ENCODE data around the gene SSTR3. TPM values are rescaled to one million over a fixed set of nuclear protein-coding genes. Genes with fewer than 3 reads are reported as not detected.

Gene SSTR3
- total and polyA plus RNA-seq, 2 of the 13 experiments (the other 11 are each of a cell fraction or from before 2014, with no cell fraction given): 0.08 to 0.64 TPM

DNA sequence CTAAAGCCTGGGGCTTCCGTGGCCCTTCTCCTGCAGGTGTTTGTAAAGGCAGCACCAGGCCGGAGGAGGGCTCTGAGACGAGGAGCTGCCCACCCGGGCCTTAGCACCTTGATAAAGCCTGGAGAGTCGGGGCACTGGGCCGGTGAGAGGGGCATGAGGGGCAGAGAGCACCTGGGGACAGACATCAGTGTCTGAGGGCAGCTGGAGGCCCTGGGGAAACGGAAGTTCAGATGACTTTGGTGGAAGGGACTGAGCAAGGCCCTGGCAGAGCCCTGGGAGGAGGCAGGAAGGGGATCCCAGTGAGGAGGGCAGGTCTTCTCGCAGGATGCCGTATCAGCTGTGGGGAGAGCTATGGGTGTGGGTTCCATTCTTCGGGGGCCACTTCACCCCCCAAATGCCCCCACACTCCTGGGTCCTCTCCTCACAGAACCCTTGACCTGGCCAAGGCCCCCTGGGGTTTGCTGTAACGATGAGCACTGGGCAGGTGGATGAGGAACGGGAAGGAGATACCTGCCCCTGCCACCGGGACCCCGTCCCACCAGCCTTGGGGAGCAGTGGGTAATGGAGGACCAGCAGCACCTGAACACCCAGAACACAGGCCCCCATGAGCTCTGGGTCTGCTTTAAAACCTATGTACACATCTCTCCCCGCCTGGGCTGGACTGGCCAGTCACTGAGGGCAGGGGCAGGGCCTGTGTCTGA is 31.6 kb downstream of the SSTR3 start:
- TF ChIP-seq, protein P1, sequence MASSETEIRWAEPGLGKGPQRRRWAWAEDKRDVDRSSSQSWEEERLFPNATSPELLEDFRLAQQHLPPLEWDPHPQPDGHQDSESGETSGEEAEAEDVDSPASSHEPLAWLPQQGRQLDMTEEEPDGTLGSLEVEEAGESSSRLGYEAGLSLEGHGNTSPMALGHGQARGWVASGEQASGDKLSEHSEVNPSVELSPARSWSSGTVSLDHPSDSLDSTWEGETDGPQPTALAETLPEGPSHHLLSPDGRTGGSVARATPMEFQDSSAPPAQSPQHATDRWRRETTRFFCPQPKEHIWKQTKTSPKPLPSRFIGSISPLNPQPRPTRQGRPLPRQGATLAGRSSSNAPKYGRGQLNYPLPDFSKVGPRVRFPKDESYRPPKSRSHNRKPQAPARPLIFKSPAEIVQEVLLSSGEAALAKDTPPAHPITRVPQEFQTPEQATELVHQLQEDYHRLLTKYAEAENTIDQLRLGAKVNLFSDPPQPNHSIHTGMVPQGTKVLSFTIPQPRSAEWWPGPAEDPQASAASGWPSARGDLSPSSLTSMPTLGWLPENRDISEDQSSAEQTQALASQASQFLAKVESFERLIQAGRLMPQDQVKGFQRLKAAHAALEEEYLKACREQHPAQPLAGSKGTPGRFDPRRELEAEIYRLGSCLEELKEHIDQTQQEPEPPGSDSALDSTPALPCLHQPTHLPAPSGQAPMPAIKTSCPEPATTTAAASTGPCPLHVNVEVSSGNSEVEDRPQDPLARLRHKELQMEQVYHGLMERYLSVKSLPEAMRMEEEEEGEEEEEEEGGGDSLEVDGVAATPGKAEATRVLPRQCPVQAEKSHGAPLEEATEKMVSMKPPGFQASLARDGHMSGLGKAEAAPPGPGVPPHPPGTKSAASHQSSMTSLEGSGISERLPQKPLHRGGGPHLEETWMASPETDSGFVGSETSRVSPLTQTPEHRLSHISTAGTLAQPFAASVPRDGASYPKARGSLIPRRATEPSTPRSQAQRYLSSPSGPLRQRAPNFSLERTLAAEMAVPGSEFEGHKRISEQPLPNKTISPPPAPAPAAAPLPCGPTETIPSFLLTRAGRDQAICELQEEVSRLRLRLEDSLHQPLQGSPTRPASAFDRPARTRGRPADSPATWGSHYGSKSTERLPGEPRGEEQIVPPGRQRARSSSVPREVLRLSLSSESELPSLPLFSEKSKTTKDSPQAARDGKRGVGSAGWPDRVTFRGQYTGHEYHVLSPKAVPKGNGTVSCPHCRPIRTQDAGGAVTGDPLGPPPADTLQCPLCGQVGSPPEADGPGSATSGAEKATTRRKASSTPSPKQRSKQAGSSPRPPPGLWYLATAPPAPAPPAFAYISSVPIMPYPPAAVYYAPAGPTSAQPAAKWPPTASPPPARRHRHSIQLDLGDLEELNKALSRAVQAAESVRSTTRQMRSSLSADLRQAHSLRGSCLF (CRISPR knock-in tag; IDR thresholded peaks at IDR 0.05; ENCODE audit: borderline replicate concordance): no peak
- TF ChIP-seq ZNF780A (CRISPR knock-in tag; IDR thresholded peaks at IDR 0.05): no peak
- no peak overlapping the region for H2AFZ ChIP-seq (ENCODE audit: low read length)
- no peak for ATAC-seq
- no peak overlapping the region for H3K27ac ChIP-seq (ENCODE audit: extremely low read length, insufficient read depth, low read length)
- ChIA-PET POLR2A (no interaction called here), CTCF (ENCODE audit: low intra/inter-chr PET ratio, low total read pairs) (no interaction called here)
- WGBS (ENCODE audit: low lambda C conversion rate): 51% methylated on average over 8 of the region's 15 CpGs
- no peaks in the 10 kb centered on the region for H3K79me2 ChIP-seq (ENCODE audit: insufficient read depth, low read length)
- no peak for FAIRE-seq
- intact Hi-C loops (cut with micrococcal nuclease; ENCODE audit: unreplicated experiment): no loop called here
- no peak overlapping the region for H3K4me3 ChIP-seq (replicated peaks in 1 of 3; ENCODE audit: insufficient read depth in 1 of 3, low read depth in 2 of 3, low read length in 3 of 3)
- H4K20me1 ChIP-seq (ENCODE audit: insufficient read depth, low read length): no peaks in the 10 kb centered on the region
- H3K4me2 ChIP-seq (ENCODE audit: low read depth, low read length): no peak overlapping the region
- DNase-seq (ENCODE audit: low spot score): no peak
- BruUV-seq (replicated peaks): no TSS peak
- peaks cover 36% of the 10 kb centered on the region for H3K4me1 ChIP-seq (ENCODE audit: insufficient read depth, low read length)
- H3K36me3 ChIP-seq (replicated peaks in 1 of 2; ENCODE audit: control insufficient read depth in 1 of 2, insufficient read depth in 2 of 2, low read length in 2 of 2): no peaks in the 10 kb centered on the region
- no peaks in the 10 kb centered on the region for H3K9me3 ChIP-seq (ENCODE audit: low read length)
- in situ Hi-C loops (cut with HindIII; ENCODE audit: extremely low pct_ligation_motif_present, low pct_unique_long_range_greater_than_20kb): no loop called here
- no peak overlapping the region for H3K9ac ChIP-seq (ENCODE audit: insufficient read depth, low read depth, low read length)
- H3K27me3 ChIP-seq (ENCODE audit: control insufficient read depth in 1 of 2, insufficient read depth in 2 of 2, low read length in 2 of 2): peaks cover 2 to 21% of the 10 kb centered on the region in 2 experiments; a peak in 4 of 5 replicates
